IMR-90 (cell line): ENCODE measurements around the gene ADORA2A. TPM values are rescaled to one million over a fixed set of nuclear protein-coding genes. Genes with fewer than 3 reads are reported as not detected.

Source experiments
- ATAC-seq: fragments of 200-7000 bp; cut with Tn5 transposase; 2 replicates; pipeline ENCODE4 v1.9.1; 2020; ENCODE audit warnings: low read depth, mild to moderate bottlenecking, moderate library complexity
- BruUV-seq: library from RNA; stranded (reverse); fragments of 400-500 nt; replicated peaks from 2 replicates; lab custom pipeline; 2021; lab: Mats Ljungman, UMichigan
- CTCF ChIA-PET: fragments of 300-600 bp; formaldehyde crosslinking; extraction: SDS; loops from one replicate; lab custom pipeline; 2021; ENCODE audit warnings: antibody characterized with exemption; lab: Yijun Ruan, JAX
- POLR2A ChIA-PET: fragments of 300-600 bp; sonication (Branson Sonifier 250); formaldehyde crosslinking; loops from one replicate; lab custom pipeline; 2022; ENCODE audit warnings: antibody characterized with exemption; ENCODE audit not compliant: unreplicated experiment; lab: Charles Lee
- DNase-seq: peaks from one replicate; pipeline ENCODE4 v3.0.0; 2013
- H2AFZ ChIP-seq: replicated peaks from 2 replicates; pipeline ENCODE3; 2013; ENCODE audit warnings: low read length, mild to moderate bottlenecking; ENCODE audit not compliant: poor library complexity
- H2AK5ac ChIP-seq: 2 replicates; pipeline ENCODE4 v1.6.1; 2013; ENCODE audit warnings: low read depth, low read length, inconsistent platforms
- H2AK9ac ChIP-seq: replicated peaks from 2 replicates; pipeline ENCODE3; 2013; ENCODE audit warnings: mild to moderate bottlenecking, low read depth, low read length, moderate library complexity; ENCODE audit not compliant: poor library complexity
- H2BK120ac ChIP-seq: 2 replicates; pipeline ENCODE4 v1.6.1; 2013; ENCODE audit warnings: low read depth, low read length, inconsistent platforms
- H2BK15ac ChIP-seq: 3 replicates; pipeline ENCODE4 v1.6.1; 2013; ENCODE audit warnings: low read depth, low read length, inconsistent platforms
- H2BK20ac ChIP-seq: 2 replicates; pipeline ENCODE4 v1.6.1; 2013; ENCODE audit warnings: low read depth, mild to moderate bottlenecking, inconsistent platforms, low read length, moderate library complexity
- H2BK5ac ChIP-seq: 2 replicates; pipeline ENCODE4 v1.6.1; 2013; ENCODE audit warnings: mild to moderate bottlenecking, low read depth, low read length, inconsistent platforms; ENCODE audit not compliant: poor library complexity, severe bottlenecking
- H3K14ac ChIP-seq: replicated peaks from 2 replicates; pipeline ENCODE4 v1.6.1; 2013; ENCODE audit warnings: low read depth, low read length, inconsistent platforms
- H3K18ac ChIP-seq: 2 replicates; pipeline ENCODE4 v1.6.1; 2013; ENCODE audit warnings: low read depth, low read length, control low read depth
- H3K23ac ChIP-seq: 2 replicates; pipeline ENCODE4 v1.6.1; 2013; ENCODE audit warnings: low read depth, low read length, inconsistent platforms
- H3K27ac ChIP-seq: 2 replicates; pipeline ENCODE4 v1.5.1; 2013; ENCODE audit warnings: mild to moderate bottlenecking, control low read depth, low read length; ENCODE audit not compliant: insufficient read depth
- H3K27me3 ChIP-seq: 2 replicates; pipeline ENCODE4 v1.6.1; 2013; ENCODE audit warnings: low read length; ENCODE audit not compliant: control insufficient read depth, insufficient read depth
- H3K36me3 ChIP-seq: 2 replicates; pipeline ENCODE4 v1.6.1; 2013; ENCODE audit warnings: low read length, mixed read lengths; ENCODE audit not compliant: control insufficient read depth, insufficient read depth
- H3K4ac ChIP-seq: 2 replicates; pipeline ENCODE4 v1.6.1; 2013; ENCODE audit warnings: low read depth, low read length, inconsistent platforms
- H3K4me1 ChIP-seq: 2 replicates; pipeline ENCODE4 v1.6.1; 2013; ENCODE audit warnings: low read length, mixed read lengths; ENCODE audit not compliant: control insufficient read depth, insufficient read depth
- H3K4me2 ChIP-seq: 2 replicates; pipeline ENCODE4 v1.6.1; 2013; ENCODE audit warnings: low read depth, mild to moderate bottlenecking, control low read depth, low read length, moderate library complexity
- H3K4me3 ChIP-seq: 2 replicates; pipeline ENCODE4 v1.5.1; 2013; ENCODE audit warnings: low read depth, mild to moderate bottlenecking, control low read depth, low read length, moderate library complexity; ENCODE audit not compliant: insufficient read depth
- H3K56ac ChIP-seq: 2 replicates; pipeline ENCODE4 v1.6.1; 2013; ENCODE audit warnings: low read length, inconsistent platforms; ENCODE audit not compliant: insufficient read depth; ENCODE audit errors: extremely low read depth
- H3K79me1 ChIP-seq, 2 experiments: 2 replicates each; pipeline ENCODE4 v1.6.1; 2013; ENCODE audit warnings: low read length in 2 of 2, inconsistent platforms in 1 of 2, low read depth in 1 of 2
- H3K9ac ChIP-seq: 2 replicates; pipeline ENCODE4 v1.6.1; 2013; ENCODE audit warnings: low read depth, low read length, control low read depth
- H3K9me1 ChIP-seq: 2 replicates; pipeline ENCODE4 v1.6.1; 2013; ENCODE audit warnings: low read length, inconsistent platforms; ENCODE audit not compliant: insufficient read depth
- H3K9me3 ChIP-seq: 2 replicates; pipeline ENCODE4 v1.6.1; 2013; ENCODE audit warnings: low read length; ENCODE audit not compliant: control insufficient read depth, insufficient read depth
- H4K20me1 ChIP-seq: 2 replicates; pipeline ENCODE4 v1.6.1; 2013; ENCODE audit warnings: low read length, inconsistent platforms; ENCODE audit not compliant: insufficient read depth
- H4K5ac ChIP-seq: 2 replicates; pipeline ENCODE4 v1.6.1; 2013; ENCODE audit warnings: mild to moderate bottlenecking, low read depth, low read length, control low read depth
- H4K8ac ChIP-seq, 2 experiments: 2 replicates each; pipeline ENCODE4 v1.6.1; 2013; ENCODE audit warnings: low read depth in 2 of 2, low read length in 2 of 2, control low read depth in 1 of 2, inconsistent platforms in 1 of 2
- H4K91ac ChIP-seq: 2 replicates; pipeline ENCODE4 v1.6.1; 2013; ENCODE audit warnings: low read depth, low read length, inconsistent platforms; ENCODE audit not compliant: insufficient read depth
- CEBPB ChIP-seq: IDR thresholded peaks from 2 replicates; pipeline ENCODE4 v1.6.1; 2012; ENCODE audit warnings: low read depth, low read length, improper control_type of control experiment
- CHD1 ChIP-seq: IDR thresholded peaks from 2 replicates; pipeline ENCODE4 v1.6.1; 2012; ENCODE audit warnings: low read depth, low read length, improper control_type of control experiment
- CTCF ChIP-seq: conservative IDR thresholded peaks from 2 replicates; pipeline ENCODE4 v1.5.1; 2012; ENCODE audit warnings: mild to moderate bottlenecking, low read depth, low read length, improper control_type of control experiment
- RFX5 ChIP-seq: IDR thresholded peaks from 2 replicates; pipeline ENCODE4 v1.8.0; 2012; ENCODE audit warnings: low read depth, mild to moderate bottlenecking, low read length, moderate library complexity
- WGBS, 2 experiments: methylation state at CpG; one replicate each; pipeline versions ENCODE4 v1.1.5 to v1.1.7; 2013; ENCODE audit warnings: missing lambda C conversion rate in 2 of 2; ENCODE audit not compliant: insufficient read length in 1 of 2; ENCODE audit errors: extremely low coverage in 2 of 2; 5-methylcytosine and 5-hydroxymethylcytosine counted together
- dilution Hi-C: fragments of 300-500 bp; cut with HindIII; formaldehyde crosslinking; loops from one replicate; pipeline ENCODE4 v1.14.3; 2018; ENCODE audit warnings: low sequenced_read_pairs; ENCODE audit not compliant: unreplicated experiment
- in situ Hi-C: fragments of 300-500 bp; cut with MboI; formaldehyde crosslinking; loops from 3 replicates; pipeline ENCODE4 v1.14.3; 2019; ENCODE audit warnings: low sequenced_read_pairs, inconsistent platforms, mixed read lengths
- intact Hi-C: fragments of 100-400 bp; cut with micrococcal nuclease; formaldehyde crosslinking; loops from 2 replicates; pipeline ENCODE4 v1.10.0; 2022
- polyA plus RNA-seq, 3 experiments: library from polyadenylated mRNA; depleted of rRNA; stranded (reverse); fragments of >200 nt; gene quantifications; 2 replicates each; pipeline ENCODE4 v1.2.3, GENCODE V29; 2012; ENCODE audit warnings: low replicate concordance in 1 of 3
- total RNA-seq: library from RNA; depleted of rRNA; stranded (reverse); fragments of >200 nt; gene quantifications from 2 replicates; pipeline ENCODE4 v1.2.3, GENCODE V29; 2012
- TF ChIP-seq, protein P1 (sequence below): fragments of 150-350 bp; IDR thresholded peaks from 2 replicates; pipeline ENCODE4 v1.6.1; 2016; ENCODE audit warnings: low read depth, mild to moderate bottlenecking, low read length, moderate library complexity, borderline replicate concordance

The ADORA2A gene
- total and polyA plus RNA-seq, 2 of the 4 experiments (the other 2 are of a cell fraction): 0.36 to 1.1 TPM

DNA sequence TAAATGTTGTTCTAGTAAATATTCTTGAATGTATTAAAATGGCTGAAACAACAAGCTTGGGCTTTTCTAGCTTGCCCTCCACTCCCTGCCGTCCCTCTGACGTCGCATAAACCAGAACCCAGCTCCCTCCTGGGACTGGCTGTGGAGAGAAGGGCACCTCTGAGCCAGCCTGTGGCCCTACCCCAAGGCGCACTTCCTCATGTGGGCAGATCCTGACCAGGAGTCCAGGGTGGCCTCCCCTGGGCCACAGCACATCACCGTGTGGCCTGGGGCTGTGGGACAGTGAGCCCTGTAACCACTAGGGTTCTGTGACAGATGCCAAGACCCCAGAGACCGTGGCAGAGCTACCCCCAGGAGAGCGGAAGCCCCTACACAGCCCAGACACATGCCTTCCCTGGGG is 10.2 kb upstream of the ADORA2A start:
- H3K4me3 ChIP-seq: no peak overlapping the region
- H4K5ac ChIP-seq: no peak overlapping the region
- DNase-seq (no peak), ATAC-seq (no peak)
- no peaks in the 10 kb centered on the region for H3K9me3 ChIP-seq
- H3K4me1 ChIP-seq: peaks cover 16% of the 10 kb centered on the region
- dilution Hi-C loops (no loop called here), intact Hi-C loops (no loop called here), in situ Hi-C loops (loop anchor here (5.0 kb wide), 1 partner anchor 85 kb away; no protein-coding TSS in a partner anchor)
- WGBS, 2 experiments: 74% methylated on average over 4 of the region's 7 CpGs; no CpG with 5 or more reads in 1 of the 2 experiments
- no peak overlapping the region for H4K91ac ChIP-seq
- H2BK120ac ChIP-seq: no peak overlapping the region
- POLR2A ChIA-PET: no interaction called here
- H3K18ac ChIP-seq: no peak overlapping the region
- peaks cover 6% of the 10 kb centered on the region for H4K20me1 ChIP-seq
- no peak overlapping the region for H3K4ac ChIP-seq
- CTCF ChIA-PET: no interaction called here
- peaks cover 0 to 12% of the 10 kb centered on the region in 2 experiments; a peak in 1 of 4 replicates for H3K79me1 ChIP-seq
- H3K36me3 ChIP-seq: peaks cover 12% of the 10 kb centered on the region; the same call in 1 of the 2 replicates
- no peak for TF ChIP-seq RFX5
- no peak for TF ChIP-seq CEBPB
- no peak for TF ChIP-seq CHD1
- TF ChIP-seq, protein P1, sequence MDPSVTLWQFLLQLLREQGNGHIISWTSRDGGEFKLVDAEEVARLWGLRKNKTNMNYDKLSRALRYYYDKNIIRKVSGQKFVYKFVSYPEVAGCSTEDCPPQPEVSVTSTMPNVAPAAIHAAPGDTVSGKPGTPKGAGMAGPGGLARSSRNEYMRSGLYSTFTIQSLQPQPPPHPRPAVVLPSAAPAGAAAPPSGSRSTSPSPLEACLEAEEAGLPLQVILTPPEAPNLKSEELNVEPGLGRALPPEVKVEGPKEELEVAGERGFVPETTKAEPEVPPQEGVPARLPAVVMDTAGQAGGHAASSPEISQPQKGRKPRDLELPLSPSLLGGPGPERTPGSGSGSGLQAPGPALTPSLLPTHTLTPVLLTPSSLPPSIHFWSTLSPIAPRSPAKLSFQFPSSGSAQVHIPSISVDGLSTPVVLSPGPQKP: no peak
- TF ChIP-seq CTCF: no peak
- no peak overlapping the region for H3K56ac ChIP-seq
- no TSS peak for BruUV-seq
- no peak overlapping the region for H3K23ac ChIP-seq
- H2BK20ac ChIP-seq: no peak overlapping the region
- no peak overlapping the region for H3K9ac ChIP-seq
- no peak overlapping the region for H2AK9ac ChIP-seq
- H2BK15ac ChIP-seq: no peak overlapping the region
- no peak overlapping the region for H3K27ac ChIP-seq
- H3K14ac ChIP-seq: no peak overlapping the region
- no peak overlapping the region for H2AFZ ChIP-seq
- no peak overlapping the region for H4K8ac ChIP-seq
- H2BK5ac ChIP-seq: no peak overlapping the region
- H3K27me3 ChIP-seq: no peaks in the 10 kb centered on the region; the same call in 1 of the 2 replicates
- H2AK5ac ChIP-seq: no peak overlapping the region
- peaks cover 15% of the 10 kb centered on the region for H3K9me1 ChIP-seq
- no peak overlapping the region for H3K4me2 ChIP-seq
